Activated T-cell treated with anti-CD3 and anti-CD28 coated beads for 1 hour (primary cell): ENCODE data around the gene PALMD.

Experiments used
- DNase-seq: peaks from one replicate; pipeline ENCODE4 v3.0.0-alpha.2; 2020; ENCODE audit warnings: low read depth

The PALMD gene

GRCh38 chr1:99697580-99697979 lies 51.7 kb downstream of the PALMD start:
- no peak for DNase-seq

- DNase-seq: no peak
Measured at GRCh38 chr1:99700020-99700419, 54.1 kb downstream of the PALMD start.

- DNase-seq: no peak
Measured at GRCh38 chr1:99702221-99702620, 56.3 kb downstream of the PALMD start.

- no peak for DNase-seq
Measured at GRCh38 chr1:99704356-99704816, 58.5 kb downstream of the PALMD start.

- DNase-seq: no peak
Measured at GRCh38 chr1:99705385-99705784, 59.5 kb downstream of the PALMD start.

GRCh38 chr1:99707535-99708142 lies 61.7 kb downstream of the PALMD start:
- peak; percentile 35 for DNase-seq

- no peak for DNase-seq
Measured at GRCh38 chr1:99710994-99711393, 65.1 kb downstream of the PALMD start.

GRCh38 chr1:99713006-99713405 lies 67.1 kb downstream of the PALMD start:
- DNase-seq: no peak

- no peak for DNase-seq
Measured at GRCh38 chr1:99717005-99717404, 71.1 kb downstream of the PALMD start.

GRCh38 chr1:99723251-99723650 lies 77.3 kb downstream of the PALMD start:
- no peak for DNase-seq

- no peak for DNase-seq
Measured at GRCh38 chr1:99725996-99726395, 80.1 kb downstream of the PALMD start.

GRCh38 chr1:99726407-99726806 lies 80.5 kb downstream of the PALMD start:
- no peak for DNase-seq

GRCh38 chr1:99726818-99727217 lies 80.9 kb downstream of the PALMD start:
- DNase-seq: no peak

GRCh38 chr1:99727575-99728185 lies 81.8 kb downstream of the PALMD start:
- DNase-seq: no peak

GRCh38 chr1:99728494-99729235 lies 82.8 kb downstream of the PALMD start:
- no peak for DNase-seq

- DNase-seq: no peak
Measured at GRCh38 chr1:99731384-99731783, 85.5 kb downstream of the PALMD start.

- DNase-seq: no peak
Measured at GRCh38 chr1:99735852-99736251, 89.9 kb downstream of the PALMD start.

GRCh38 chr1:99737016-99737415 lies 91.1 kb downstream of the PALMD start:
- no peak for DNase-seq

- DNase-seq: no peak
Measured at GRCh38 chr1:99738858-99739465, 93.0 kb downstream of the PALMD start.

GRCh38 chr1:99740141-99740540 lies 94.2 kb downstream of the PALMD start:
- no peak for DNase-seq
